Measurements from ENCODE around the gene KLHL6.
"Not testable (repeated sequence)": the region's sequence is repeated elsewhere in the genome, so short reads cannot be mapped to it uniquely, and the experiment has no call there.

The KLHL6 gene

DNA sequence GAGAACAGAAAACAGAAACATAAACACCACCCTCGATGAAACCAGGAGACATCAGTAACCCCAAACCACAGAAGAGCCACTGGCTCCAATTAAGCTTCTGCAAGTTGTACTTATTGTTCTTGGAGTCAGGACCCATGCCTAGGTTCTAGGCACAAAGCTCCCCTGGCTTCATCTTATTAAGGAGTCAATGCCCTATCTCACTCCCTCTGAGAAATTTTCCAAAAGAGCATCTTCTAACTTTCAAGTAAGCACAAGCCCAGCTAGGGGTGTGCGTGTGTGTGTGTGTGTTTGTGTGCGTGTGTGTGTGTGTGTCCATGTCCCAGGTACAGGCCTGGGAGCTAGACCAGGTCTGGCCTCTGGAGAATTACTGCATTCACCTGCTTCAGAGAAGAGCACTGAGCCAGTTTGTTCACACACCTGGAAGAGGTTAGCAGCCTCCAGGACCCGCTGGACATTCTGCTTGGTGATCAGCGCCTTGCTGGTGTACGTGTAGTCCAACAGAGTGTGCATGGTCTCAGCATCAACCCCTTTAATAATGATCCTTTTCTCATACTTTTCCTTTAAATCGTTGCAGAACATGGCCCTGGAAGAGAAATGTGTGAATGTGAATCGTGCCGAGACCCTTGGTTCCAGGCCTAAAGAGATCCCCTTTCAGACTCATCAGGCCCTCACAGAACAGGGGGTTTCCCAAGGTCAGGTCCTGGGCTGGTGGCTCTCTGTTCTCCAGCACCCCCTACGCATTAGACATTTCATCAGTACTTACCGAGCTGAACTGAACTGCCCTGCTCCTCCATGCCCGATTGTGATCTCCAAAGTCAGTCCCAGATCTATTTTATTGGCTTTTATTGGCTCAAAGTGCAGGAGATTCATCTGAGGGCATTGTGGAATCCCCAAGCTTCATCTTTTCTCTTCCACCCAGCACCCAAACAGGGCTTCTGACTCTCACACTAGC, 27.8 kb downstream of the KLHL6 start:
- peaks cover 29% of the 10 kb centered on the region for H3K36me3 ChIP-seq (ENCODE audit: low read length)
- TF ChIP-seq EZH2phosphoT487 (conservative IDR thresholded peaks at IDR 0.05; ENCODE audit: low read length): no peak
- TF ChIP-seq, protein P1, sequence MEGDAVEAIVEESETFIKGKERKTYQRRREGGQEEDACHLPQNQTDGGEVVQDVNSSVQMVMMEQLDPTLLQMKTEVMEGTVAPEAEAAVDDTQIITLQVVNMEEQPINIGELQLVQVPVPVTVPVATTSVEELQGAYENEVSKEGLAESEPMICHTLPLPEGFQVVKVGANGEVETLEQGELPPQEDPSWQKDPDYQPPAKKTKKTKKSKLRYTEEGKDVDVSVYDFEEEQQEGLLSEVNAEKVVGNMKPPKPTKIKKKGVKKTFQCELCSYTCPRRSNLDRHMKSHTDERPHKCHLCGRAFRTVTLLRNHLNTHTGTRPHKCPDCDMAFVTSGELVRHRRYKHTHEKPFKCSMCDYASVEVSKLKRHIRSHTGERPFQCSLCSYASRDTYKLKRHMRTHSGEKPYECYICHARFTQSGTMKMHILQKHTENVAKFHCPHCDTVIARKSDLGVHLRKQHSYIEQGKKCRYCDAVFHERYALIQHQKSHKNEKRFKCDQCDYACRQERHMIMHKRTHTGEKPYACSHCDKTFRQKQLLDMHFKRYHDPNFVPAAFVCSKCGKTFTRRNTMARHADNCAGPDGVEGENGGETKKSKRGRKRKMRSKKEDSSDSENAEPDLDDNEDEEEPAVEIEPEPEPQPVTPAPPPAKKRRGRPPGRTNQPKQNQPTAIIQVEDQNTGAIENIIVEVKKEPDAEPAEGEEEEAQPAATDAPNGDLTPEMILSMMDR (IDR thresholded peaks at IDR 0.05; ENCODE audit: insufficient read depth, low read length, poor library complexity, severe bottlenecking): no peak
- H2AFZ ChIP-seq (ENCODE audit: low read depth, low read length, severe bottlenecking): no peak overlapping the region
- peak overlapping the region; percentile 40; the same call in 1 of the 2 replicates for H3K9ac ChIP-seq (ENCODE audit: low read length)
- no peaks in the 10 kb centered on the region for H4K20me1 ChIP-seq (ENCODE audit: low read depth, low read length)
- H3K79me2 ChIP-seq (ENCODE audit: insufficient read depth, low read length): peaks cover 87% of the 10 kb centered on the region
- H3K9me3 ChIP-seq (ENCODE audit: insufficient read depth, low read length): no peaks in the 10 kb centered on the region
- H3F3A ChIP-seq (ENCODE audit: insufficient read depth): peaks cover 34% of the 10 kb centered on the region
- peak overlapping the region; percentile 80 for H3K27ac ChIP-seq (ENCODE audit: low read depth, low read length)
- H3K9me2 ChIP-seq (replicated peaks; ENCODE audit: insufficient read depth, low read length): no peaks in the 10 kb centered on the region
- peak overlapping the region; percentile 5 for H3K4me3 ChIP-seq (ENCODE audit: insufficient read depth, low read length, poor library complexity, severe bottlenecking)
- H3K27me3 ChIP-seq (ENCODE audit: low read length): no peaks in the 10 kb centered on the region
- peak overlapping the region; percentile 45 for H3K4me2 ChIP-seq (ENCODE audit: low read depth, low read length, poor library complexity, severe bottlenecking)

DNA sequence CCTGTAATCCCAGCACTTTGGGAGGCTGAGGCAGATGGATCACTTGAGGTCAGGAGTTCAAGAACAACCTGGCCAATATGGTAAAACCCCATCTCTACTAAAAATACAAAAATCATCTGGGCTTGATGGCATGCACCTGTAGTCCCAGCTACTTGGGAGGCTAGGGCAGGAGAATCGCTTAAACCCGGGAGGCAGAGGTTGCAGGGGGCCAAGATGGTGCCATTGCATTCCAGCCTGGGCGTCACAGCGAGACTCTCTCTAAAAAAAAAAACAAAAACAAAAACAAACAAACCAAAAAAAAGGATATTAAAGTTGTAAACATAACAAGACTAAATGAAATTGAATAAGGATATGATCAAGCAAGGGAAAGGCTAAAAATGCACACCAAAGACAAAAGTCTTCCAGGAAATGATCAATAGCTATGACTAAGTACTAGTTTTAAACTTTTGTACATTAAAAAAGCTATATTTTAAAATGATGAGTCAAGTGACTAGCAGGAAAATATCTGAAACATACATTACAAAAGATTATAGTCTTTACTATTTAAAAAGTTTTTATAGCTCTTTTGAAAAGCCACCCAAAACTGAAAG, 28.6 kb downstream of the KLHL6 start:
- Histone ChIP-seq H4K20me1 (ENCODE audit: low read depth, low read length) (no peaks in the 10 kb centered on the region), H3K36me3 (ENCODE audit: low read length) (peaks cover 29% of the 10 kb centered on the region), H2AFZ (ENCODE audit: low read depth, low read length, severe bottlenecking) (no peak overlapping the region), H3K27ac (ENCODE audit: low read depth, low read length) (peak overlapping the region; percentile 80), H3F3A (ENCODE audit: insufficient read depth) (peaks cover 34% of the 10 kb centered on the region), H3K9me3 (ENCODE audit: insufficient read depth, low read length) (no peaks in the 10 kb centered on the region), H3K9me2 (replicated peaks; ENCODE audit: insufficient read depth, low read length) (no peaks in the 10 kb centered on the region), H3K4me2 (ENCODE audit: low read depth, low read length, poor library complexity, severe bottlenecking) (peak overlapping the region; percentile 46), H3K9ac (ENCODE audit: low read length) (no peak overlapping the region), H3K79me2 (ENCODE audit: insufficient read depth, low read length) (peaks cover 86% of the 10 kb centered on the region), H3K4me3 (ENCODE audit: insufficient read depth, low read length, poor library complexity, severe bottlenecking) (peak overlapping the region; percentile 5), H3K27me3 (ENCODE audit: low read length) (no peaks in the 10 kb centered on the region)
- no peak for TF ChIP-seq EZH2phosphoT487 (conservative IDR thresholded peaks at IDR 0.05; ENCODE audit: low read length)
- TF ChIP-seq, protein P1 (IDR thresholded peaks at IDR 0.05; ENCODE audit: insufficient read depth, low read length, poor library complexity, severe bottlenecking): no peak

DNA sequence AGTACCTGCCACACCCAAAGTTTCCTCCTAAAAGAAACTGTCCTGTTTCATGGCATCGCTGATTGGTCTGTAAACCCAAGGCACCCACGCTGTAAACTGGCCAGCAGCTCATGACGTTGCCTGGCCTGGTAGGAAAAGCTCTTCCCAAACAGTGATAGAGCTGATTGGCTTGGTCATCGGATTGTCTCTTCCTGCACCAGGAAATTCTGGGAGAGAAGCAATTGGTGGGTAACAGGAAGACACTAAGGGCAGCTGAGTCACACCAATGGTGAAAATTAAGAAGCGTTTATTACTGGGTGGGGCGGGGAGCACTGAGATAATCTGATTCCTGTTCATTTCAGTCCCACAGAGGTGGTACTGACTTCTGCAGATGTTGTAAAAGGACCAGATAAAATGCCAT, 31.0 kb downstream of the KLHL6 start:
- Histone ChIP-seq H3F3A (ENCODE audit: insufficient read depth) (peaks cover 27% of the 10 kb centered on the region), H3K36me3 (ENCODE audit: low read length) (peaks cover 22% of the 10 kb centered on the region), H3K27ac (ENCODE audit: low read depth, low read length) (no peak overlapping the region; the same call in 1 of the 2 replicates), H3K9me3 (ENCODE audit: insufficient read depth, low read length) (no peaks in the 10 kb centered on the region), H4K20me1 (ENCODE audit: low read depth, low read length) (no peaks in the 10 kb centered on the region), H2AFZ (ENCODE audit: low read depth, low read length, severe bottlenecking) (no peak overlapping the region), H3K27me3 (ENCODE audit: low read length) (no peaks in the 10 kb centered on the region), H3K4me2 (ENCODE audit: low read depth, low read length, poor library complexity, severe bottlenecking) (no peak overlapping the region), H3K9ac (ENCODE audit: low read length) (no peak overlapping the region), H3K9me2 (replicated peaks; ENCODE audit: insufficient read depth, low read length) (no peaks in the 10 kb centered on the region), H3K4me3 (ENCODE audit: insufficient read depth, low read length, poor library complexity, severe bottlenecking) (no peak overlapping the region), H3K79me2 (ENCODE audit: insufficient read depth, low read length) (peaks cover 70% of the 10 kb centered on the region)
- no peak for TF ChIP-seq EZH2phosphoT487 (conservative IDR thresholded peaks at IDR 0.05; ENCODE audit: low read length)
- TF ChIP-seq, protein P1 (IDR thresholded peaks at IDR 0.05; ENCODE audit: insufficient read depth, low read length, poor library complexity, severe bottlenecking): no peak

DNA sequence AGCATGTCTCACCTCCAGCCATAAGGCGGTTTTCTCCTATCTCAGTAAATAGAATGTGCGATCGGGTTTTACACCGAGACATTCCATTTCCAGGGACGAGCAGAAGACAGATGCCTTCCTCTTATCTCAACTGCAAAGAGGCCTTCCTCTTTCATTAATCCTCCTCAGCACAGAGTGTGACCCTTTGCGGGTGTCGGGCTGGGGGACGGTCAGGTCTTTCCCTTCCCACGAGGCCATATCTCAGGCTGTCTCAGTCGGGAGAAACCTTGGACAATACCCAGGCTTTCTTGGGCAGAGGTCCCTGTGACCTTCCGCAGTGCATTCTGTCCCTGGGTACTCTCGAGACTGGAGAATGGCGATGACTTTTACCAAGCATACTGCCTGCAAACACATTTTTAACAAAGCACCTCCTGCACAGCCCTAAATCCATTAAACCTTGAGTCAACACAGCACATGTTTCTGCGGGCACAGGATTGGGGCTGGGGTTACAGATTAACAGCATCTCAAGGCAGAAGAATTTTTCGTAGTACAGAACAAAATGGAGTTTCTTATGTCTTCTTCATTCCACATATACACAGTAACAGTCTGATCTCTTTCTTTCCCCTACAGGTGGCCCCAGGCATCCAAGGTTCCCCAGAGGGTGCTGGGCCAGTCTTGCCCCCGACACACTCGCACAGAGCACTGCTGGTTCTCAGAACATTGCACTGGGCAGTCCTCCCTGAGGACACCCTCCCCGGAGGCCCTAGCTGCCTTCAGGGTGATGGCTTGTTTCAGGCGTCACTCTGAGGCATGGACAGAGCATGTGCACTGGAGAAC, 34.6 kb downstream of the KLHL6 start:
- peak overlapping the region; percentile 99 for H3K27ac ChIP-seq (ENCODE audit: low read depth, low read length)
- peaks cover 42% of the 10 kb centered on the region for H3F3A ChIP-seq (ENCODE audit: insufficient read depth)
- not testable (repeated sequence) for H3K4me3 ChIP-seq (ENCODE audit: insufficient read depth, low read length, poor library complexity, severe bottlenecking); H2AFZ ChIP-seq (ENCODE audit: low read depth, low read length, severe bottlenecking); H3K36me3 ChIP-seq (ENCODE audit: low read length); H3K27me3 ChIP-seq (ENCODE audit: low read length); H3K9me2 ChIP-seq (replicated peaks; ENCODE audit: insufficient read depth, low read length); H4K20me1 ChIP-seq (ENCODE audit: low read depth, low read length); H3K9me3 ChIP-seq (ENCODE audit: insufficient read depth, low read length)
- H3K79me2 ChIP-seq (ENCODE audit: insufficient read depth, low read length): peaks cover 59% of the 10 kb centered on the region
- H3K9ac ChIP-seq (ENCODE audit: low read length): peak overlapping the region; percentile 65; the same call in 1 of the 2 replicates
- peak overlapping the region; percentile 96 for H3K4me2 ChIP-seq (ENCODE audit: low read depth, low read length, poor library complexity, severe bottlenecking)

DNA sequence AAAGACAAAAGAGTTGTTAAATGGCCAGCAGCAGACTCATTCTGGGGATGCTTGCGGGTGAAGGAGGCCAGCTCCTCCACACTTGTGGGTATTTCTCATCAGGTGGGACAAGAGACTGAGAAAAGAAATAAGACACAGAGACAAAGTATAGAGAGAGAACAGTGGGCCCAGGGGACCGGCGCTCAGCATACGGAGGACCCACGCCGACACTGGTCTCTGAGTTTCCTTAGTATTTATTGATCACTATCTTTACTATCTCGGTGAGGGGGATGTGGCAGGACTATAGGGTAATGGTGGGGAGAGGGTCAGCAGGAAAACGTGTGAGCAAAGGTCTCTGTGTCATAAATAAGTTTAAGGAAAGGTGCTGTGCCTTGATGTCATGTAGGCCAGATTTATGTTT, 35.2 kb downstream of the KLHL6 start:
- H3K27ac ChIP-seq (ENCODE audit: low read depth, low read length): peak overlapping the region; percentile 99
- H3K27me3 ChIP-seq (ENCODE audit: low read length); H3K4me3 ChIP-seq (ENCODE audit: insufficient read depth, low read length, poor library complexity, severe bottlenecking); H3K9me3 ChIP-seq (ENCODE audit: insufficient read depth, low read length); H3K9me2 ChIP-seq (replicated peaks; ENCODE audit: insufficient read depth, low read length); H2AFZ ChIP-seq (ENCODE audit: low read depth, low read length, severe bottlenecking); H4K20me1 ChIP-seq (ENCODE audit: low read depth, low read length); H3K36me3 ChIP-seq (ENCODE audit: low read length): not testable (repeated sequence)
- H3F3A ChIP-seq (ENCODE audit: insufficient read depth): peaks cover 49% of the 10 kb centered on the region
- peaks cover 58% of the 10 kb centered on the region for H3K79me2 ChIP-seq (ENCODE audit: insufficient read depth, low read length)
- H3K9ac ChIP-seq (ENCODE audit: low read length): peak overlapping the region; percentile 65
- H3K4me2 ChIP-seq (ENCODE audit: low read depth, low read length, poor library complexity, severe bottlenecking): peak overlapping the region; percentile 96

Data from SU-DHL-6 (cell line).